CD4-positive, alpha-beta T cell treated with Interferon gamma for 1 hour (primary cell): ENCODE data around the gene UBE2I.

ENCODE experiments used
- DNase-seq: peaks from one replicate; pipeline ENCODE4 v3.0.0-alpha.2; 2020

UBE2I gene

DNA sequence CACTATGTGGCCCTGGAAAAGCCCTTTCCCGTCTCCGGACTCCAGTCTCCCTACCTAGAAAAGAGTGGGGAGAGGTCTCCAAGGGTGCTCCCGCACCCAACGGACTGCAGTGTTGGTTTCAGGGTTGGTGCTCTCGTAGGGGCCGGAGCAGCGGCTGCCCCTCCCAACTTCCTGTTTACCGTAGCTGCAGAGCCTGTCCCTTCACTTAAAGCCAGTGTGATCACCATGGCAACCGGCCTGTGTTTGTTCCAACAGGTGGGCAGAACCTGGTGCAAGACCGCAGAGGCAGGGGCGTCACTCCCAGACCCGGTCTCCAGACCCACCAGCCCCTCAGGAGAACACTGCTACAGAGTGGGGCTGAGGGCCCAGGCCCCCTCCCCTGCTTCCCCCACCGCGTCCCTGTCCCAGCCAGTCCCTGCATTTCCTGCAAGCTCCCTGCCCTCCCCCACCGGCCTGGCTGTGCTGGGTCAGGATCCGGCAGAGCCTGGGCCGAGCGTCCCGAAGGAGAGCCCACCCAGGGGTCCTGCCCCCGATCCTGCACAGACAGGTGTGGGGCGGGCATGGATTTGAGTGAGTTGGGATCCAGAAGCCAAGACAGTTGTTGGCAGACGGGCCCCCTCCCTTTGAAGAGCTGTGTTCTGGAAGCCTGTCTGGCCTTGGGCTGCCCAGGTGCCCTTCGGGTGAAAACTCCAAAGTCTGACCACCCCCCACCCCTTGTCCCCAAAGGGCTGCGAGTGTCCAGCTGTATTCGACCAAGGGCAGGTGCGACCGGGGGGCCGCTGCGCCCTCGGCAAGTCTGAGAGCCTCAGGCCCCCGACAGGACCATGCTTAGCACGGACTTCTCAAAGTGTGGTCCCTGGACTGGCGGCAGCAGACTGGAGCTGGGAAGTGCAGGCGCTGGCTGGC, 22.5 kb downstream of the UBE2I start:
- DNase-seq = peak; percentile 91

DNA sequence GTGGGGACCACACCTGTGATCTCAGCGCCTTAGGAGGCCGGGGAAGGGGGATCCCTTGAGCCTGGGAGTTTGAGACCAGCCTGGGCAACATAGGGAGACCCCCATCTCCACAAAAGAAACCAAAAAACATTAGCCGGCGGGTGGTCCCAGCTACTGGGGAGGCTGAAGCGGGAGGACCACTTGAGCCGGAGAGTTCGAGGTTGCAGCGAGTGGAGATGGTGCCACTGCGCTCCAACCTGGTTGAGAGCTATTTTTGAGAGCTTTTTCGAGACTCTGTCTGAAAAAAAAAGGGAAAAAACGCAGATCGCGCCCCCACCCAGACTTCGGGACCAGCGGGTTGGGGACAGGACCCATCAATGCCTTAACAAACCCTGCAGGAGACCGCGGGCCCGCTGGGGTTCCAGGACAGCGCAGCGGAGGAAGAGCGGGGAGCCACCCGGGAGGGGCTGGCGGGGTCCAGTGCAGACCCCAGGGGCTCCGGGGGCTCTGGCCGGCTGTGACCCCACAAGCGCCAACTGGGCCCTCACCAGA, 23.2 kb downstream of the UBE2I start:
- no peak for DNase-seq

- DNase-seq = peak; percentile 45
Observed at GRCh38 chr16:1333149-1333812, 23.8 kb downstream of the UBE2I start, which contains the start of gene BAIAP3. Gene BAIAP3 (plus strand): TSS chr16:1333645. CDS start chr16:1338550, 4,905 bp downstream.

GRCh38 chr16:1333854-1334700, 24.6 kb downstream of the UBE2I start:
- no peak for DNase-seq

DNA sequence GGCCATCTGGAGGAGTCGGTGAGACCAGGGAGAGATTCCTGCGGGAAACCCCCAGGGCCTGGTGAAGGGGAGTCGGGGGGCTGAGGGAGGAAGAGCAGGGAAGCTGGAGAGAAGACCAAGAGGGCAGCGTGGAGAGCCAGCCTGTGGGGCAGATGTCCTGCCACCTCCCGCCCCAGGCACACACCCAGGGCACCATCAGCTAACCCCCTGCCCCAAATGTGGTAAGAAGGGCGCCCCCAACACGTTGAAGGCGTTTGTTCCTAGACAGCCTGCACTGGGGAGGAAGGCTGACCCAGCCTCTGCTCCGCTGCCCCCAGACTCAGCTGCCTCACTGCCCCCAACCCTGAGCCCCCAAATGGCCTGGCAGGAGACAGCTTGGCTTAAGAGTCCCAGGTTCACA, 25.3 kb downstream of the UBE2I start:
- DNase-seq = no peak

DNA sequence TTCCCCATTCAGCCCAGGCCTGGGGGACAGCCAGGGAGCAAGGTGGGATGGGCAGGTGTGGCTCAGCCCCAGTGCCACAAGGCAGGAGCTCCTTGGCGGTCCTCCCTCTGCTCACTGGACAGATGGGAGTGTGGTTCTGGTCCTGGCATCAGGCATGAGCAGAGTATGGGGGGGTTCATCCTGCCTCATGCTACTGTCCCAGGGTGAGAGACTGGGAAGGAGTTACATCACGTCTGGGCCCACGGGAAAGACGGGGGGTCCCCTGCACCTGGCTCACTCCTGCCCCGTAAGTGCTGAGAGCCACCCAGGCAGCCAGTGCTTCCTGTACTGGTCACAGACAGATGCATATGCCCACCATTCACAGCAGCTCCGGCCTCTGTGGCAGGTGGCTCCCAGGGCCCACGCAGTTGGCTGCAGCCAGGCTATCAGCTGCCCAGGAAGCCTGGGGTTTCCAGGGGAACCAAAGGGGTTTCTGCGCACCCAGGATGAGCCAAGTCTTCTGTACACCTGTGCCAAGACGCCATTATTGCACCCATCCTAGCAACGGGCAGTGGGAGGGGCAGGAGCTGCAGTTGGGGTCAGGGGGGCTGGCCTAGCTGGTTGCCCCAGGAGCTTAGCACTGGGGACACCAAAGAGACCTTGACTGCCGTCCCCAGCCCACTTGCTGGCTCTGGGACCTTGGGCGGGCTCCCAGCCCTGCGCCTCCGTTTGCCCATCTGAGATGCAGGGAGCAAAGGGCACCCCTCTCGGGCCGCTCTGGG, 26.0 kb downstream of the UBE2I start:
- no peak for DNase-seq

DNA sequence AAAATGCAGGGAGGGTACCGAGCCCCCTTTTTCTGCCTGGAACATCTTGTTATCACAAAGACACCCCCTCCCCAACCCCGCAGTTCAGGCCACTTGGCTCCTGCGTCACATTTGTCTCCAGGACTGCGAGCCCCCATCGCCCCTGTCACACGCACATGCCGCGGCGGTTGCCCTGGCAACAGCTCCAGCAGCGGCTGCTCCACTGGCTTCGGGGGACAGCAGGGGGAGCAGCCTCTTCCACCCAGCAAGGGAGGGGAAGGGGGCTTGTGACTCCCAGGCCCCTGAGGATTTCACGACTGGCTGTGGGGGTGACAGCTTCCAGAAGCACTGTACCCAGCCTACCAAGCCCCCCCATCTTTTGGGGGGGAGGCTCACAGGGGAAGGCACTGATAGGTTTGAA, 26.6 kb downstream of the UBE2I start:
- no peak for DNase-seq

- no peak for DNase-seq
Observed at GRCh38 chr16:1336619-1337018, 27.2 kb downstream of the UBE2I start.

DNA sequence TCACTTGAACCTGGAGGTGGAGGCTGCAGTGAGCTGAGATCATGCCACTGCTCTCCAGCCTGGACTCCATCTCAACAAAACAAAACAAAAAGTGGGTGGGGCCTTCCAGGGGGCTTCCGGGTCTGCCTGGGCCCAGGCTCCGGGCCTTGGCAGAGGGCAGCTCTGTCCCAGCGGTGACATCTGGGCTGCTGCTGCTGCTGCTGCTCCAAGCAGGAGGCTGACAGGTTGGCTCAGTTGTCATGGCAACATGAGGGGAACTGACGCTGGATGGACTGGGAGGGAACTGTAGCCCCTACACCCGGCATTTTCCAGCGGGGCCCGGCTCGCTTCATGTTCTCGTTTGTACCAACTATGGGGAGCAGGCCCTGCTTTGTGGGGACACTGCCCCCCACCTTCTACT, 28.1 kb downstream of the UBE2I start:
- DNase-seq = no peak

GRCh38 chr16:1338119-1338730, 28.8 kb downstream of the UBE2I start:
- DNase-seq = no peak

- DNase-seq = no peak
Observed at GRCh38 chr16:1338855-1339675, 29.6 kb downstream of the UBE2I start.

DNA sequence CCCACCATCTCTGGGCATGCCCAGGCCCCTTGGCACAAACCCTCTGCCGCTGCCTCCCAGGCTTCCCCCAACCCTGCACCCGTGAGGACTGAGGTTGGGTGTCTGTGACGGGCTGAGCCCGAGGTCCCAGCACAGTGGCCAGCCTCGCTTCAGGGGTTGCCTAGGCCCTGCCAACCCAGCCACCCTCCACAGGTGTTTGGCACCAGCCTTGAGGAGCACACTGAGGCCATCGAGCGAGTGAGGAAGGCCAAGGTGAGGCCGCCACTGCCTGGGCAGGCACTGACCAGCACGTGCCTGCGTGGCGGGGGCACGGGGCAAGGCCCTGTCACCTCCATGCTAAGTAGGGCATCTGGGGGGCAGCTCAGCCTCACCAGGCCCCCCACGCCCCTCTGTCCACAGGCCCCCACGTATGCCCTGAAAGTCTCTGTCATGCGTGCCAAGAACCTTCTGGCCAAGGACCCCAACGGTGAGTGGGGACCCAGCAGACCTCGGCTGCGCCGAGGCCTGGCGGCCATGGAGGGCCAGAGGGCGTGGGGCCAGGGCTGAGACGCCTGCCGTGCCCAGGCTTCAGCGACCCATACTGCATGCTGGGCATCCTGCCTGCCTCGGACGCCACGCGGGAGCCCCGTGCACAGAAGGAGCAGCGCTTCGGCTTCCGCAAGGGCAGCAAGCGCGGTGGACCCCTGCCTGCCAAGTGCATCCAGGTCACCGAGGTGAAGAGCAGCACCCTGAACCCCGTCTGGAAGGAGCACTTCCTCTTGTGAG, 31.5 kb downstream of the UBE2I start:
- no peak for DNase-seq

DNA sequence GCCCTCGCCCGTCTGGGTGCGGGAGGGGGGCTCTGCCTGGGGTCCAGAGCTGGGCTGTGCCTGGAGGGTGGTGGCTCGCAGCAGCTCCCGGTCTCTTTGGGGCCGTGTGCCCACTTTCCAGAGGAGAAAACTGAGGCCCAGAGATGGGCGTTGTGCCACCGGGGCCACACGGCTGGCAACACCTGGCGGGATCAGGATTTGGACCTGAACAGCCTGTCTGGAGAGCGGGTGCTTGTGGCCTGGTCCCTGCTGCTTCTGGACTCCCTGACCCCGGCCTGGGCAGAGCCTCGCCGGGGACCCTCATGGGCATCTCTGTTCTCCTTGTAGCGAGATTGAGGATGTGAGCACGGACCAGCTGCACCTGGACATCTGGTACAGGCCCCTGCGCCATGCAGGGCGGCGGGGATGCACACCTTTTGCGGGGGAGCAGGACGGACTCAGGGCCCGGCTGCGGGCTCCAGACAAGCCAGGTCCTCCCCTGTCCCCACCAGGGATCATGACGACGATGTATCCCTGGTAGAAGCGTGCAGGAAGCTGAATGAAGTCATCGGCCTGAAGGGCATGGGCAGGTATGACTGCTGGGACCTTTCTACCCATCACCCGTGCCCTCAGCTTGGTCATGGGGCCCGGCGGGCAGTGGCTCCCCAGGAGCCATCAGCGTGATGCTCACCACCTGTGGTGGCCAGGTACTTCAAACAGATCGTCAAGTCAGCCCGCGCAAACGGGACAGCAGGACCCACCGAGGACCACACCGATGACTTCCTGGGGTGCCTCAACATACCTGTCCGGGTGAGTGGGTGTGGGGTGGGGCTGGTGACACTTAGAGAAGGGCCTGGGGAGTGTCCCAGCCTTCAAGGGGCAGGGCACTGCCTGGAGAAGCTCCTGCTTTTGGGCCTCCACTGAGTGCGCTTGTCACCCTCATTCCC, 32.3 kb downstream of the UBE2I start:
- no peak for DNase-seq

DNA sequence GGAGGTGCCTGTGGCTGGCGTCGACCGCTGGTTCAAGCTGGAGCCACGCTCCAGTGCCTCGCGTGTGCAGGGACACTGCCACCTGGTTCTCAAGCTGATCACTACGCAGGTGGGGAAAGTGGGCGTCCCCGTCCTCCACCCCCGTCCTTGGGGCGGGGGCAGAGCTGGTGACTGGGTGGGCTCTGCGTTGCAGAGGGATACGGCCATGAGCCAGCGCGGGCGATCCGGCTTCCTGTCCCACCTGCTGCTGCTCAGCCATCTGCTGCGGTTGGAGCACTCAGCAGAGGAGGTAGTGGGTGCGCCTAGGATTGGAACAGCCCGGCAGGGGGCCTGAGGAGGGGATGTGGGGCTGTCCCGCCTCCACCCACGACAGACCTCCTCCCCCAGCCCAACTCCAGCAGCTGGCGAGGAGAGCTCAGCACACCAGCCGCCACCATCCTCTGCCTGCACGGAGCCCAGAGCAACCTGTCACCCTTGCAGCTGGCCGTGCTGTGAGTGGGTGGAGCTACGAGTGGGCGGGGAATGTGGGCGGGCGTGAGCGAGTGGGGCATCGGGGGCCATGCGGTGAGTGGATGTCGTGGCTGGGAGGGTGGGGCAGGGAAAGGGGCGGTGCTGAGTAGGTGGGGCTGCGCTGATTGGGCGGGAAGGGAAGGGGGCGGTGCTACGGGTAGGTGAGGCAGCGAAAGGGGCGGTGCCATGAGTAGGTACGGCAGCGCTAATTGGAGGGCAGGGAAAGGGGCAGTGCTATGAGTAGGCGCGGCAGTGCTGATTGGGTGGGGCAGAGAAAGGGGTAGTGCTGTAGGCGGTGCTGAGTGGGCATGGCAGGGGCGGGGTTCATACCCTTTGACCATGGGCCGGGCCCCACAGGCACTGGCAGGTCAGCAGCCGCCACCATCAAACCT, 33.3 kb downstream of the UBE2I start:
- peak; percentile 98 for DNase-seq

DNA sequence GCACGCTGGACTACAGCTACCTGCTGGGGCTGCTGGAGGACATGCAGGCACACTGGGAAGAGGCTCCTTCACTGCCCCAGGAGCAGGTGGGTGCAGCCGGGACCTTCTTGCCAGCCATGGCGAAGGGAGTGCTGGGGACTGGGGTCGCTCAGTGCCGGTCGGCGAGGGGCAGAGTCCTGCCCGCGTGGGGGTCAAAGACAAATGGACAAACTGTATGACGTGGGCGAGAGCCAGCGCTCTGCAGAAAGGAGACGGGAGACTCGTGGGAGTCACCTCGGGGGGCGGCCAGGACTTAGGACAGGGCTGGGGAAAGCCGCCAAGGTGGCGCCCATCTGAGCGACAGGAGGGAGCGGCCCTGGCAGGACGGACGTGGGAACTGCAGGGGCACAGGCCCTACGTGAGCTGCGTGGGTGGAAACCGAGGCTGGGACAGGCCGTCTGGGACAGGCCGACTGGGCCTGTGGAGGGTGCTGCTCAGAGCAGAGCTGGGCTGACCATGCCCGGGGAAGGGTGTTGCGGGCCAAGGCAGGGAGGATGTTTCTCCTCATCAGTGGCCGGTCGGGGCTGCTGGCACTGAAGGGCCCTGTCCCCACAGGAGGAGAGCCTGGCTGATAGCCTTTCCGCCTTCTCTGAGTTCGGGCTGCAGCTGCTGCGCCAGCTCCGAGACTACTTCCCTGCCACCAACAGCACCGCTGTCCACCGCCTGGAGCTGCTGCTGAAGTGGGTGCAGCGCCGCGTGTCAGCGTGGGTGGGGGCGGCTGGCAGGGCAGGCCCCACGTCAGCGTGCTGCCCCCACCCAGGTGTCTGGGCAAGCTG, 34.2 kb downstream of the UBE2I start:
- no peak for DNase-seq

DNA sequence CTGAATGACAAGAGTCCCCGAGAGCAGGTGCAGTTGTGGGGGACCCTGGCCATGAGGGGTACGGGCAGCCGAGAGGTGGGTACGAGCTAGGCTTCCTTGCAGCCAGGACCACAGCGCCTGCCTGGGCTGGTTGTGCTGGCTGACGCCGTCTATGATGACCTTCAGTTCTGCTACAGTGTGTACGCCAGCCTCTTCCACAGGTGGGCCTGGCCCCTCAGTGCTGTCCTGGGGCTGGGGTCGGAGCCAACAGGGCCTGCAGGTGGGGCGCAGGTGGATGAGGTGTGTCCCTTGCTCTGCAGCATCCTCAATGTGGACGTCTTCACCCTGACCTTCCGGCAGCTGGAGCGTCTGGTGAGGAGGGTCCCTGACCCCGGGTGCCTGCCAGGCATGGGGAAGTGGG, 35.1 kb downstream of the UBE2I start:
- DNase-seq = no peak

DNA sequence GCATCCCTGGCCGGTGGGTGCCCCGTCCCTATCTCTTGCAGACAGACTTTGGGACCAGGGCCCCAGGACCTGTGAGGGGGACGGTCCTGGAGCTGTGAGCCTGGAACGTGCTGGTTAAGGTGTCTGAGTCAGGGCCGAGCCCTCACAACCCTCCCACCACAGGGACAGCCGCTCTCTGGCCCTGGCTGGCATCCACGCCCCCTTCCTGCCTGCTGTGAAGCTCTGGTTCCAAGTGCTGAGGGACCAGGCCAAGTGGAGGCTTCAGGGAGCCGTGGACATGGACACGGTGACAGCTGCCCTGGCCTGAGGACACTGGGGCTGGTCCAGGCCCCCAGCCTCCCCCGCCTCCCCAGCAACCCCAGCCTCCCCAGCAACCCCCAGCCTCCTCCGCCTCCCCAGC, 35.7 kb downstream of the UBE2I start:
- DNase-seq = no peak
